ENCODE data around the gene SLC14A1.

DNA sequence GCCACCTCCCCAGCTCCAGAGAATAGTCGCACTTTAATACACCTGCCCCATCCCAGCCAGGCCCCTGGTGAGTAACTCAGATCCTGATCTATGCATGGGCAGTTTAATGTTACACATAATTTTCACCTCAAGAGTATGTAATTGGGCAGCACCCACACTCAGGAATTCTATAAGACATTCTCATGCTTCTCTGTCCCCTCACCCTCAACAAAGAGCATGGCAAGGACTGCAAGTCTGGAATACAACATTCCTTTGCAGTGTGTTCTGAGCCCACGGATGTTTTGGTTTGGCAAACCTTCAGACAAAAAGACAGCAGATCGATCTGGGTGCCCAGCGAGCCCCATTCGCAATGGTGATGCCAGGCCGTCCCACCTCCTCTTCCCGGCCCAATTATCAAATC is 4.9 kb upstream of the SLC14A1 start:
- TF ChIP-seq, protein P1, sequence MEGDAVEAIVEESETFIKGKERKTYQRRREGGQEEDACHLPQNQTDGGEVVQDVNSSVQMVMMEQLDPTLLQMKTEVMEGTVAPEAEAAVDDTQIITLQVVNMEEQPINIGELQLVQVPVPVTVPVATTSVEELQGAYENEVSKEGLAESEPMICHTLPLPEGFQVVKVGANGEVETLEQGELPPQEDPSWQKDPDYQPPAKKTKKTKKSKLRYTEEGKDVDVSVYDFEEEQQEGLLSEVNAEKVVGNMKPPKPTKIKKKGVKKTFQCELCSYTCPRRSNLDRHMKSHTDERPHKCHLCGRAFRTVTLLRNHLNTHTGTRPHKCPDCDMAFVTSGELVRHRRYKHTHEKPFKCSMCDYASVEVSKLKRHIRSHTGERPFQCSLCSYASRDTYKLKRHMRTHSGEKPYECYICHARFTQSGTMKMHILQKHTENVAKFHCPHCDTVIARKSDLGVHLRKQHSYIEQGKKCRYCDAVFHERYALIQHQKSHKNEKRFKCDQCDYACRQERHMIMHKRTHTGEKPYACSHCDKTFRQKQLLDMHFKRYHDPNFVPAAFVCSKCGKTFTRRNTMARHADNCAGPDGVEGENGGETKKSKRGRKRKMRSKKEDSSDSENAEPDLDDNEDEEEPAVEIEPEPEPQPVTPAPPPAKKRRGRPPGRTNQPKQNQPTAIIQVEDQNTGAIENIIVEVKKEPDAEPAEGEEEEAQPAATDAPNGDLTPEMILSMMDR (IDR thresholded peaks at IDR 0.05) = no peak
- TF ChIP-seq POLR2A (IDR thresholded peaks at IDR 0.05) = no peak

Measured in testis (tissue), 2 donors.